ENCODE data around the gene MSRB2.

MSRB2 gene

DNA sequence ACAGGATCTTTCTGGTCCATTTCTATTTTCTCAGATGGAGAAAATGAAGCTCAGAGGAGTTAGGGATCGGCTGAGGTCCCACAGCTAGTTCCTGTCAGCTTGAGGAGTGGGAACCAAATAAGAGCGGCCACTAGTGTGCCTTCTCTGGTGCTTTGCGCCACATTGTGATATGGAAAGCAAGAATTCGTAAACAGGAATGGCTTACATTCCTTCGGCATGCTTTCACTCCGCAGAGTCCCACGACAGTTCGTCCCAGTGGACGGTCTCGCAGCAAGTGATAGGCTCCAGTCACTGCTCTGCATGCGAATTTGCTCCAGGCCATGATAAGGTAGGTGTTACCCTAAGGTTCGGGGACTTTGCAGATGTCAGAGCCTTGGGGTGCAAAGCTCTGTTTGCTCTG, 55.2 kb downstream of the MSRB2 start:
- H3K4me3 ChIP-seq (ENCODE audit: low read length): no peak overlapping the region
- no peaks in the 10 kb centered on the region for H3K4me1 ChIP-seq (ENCODE audit: control insufficient read depth, low read length)
- no peaks in the 10 kb centered on the region for H3K79me2 ChIP-seq (ENCODE audit: control insufficient read depth, low read length)
- no peak for TF ChIP-seq EZH2phosphoT487 (IDR thresholded peaks at IDR 0.05; ENCODE audit: borderline replicate concordance, low read length)
- TF ChIP-seq, protein P1, sequence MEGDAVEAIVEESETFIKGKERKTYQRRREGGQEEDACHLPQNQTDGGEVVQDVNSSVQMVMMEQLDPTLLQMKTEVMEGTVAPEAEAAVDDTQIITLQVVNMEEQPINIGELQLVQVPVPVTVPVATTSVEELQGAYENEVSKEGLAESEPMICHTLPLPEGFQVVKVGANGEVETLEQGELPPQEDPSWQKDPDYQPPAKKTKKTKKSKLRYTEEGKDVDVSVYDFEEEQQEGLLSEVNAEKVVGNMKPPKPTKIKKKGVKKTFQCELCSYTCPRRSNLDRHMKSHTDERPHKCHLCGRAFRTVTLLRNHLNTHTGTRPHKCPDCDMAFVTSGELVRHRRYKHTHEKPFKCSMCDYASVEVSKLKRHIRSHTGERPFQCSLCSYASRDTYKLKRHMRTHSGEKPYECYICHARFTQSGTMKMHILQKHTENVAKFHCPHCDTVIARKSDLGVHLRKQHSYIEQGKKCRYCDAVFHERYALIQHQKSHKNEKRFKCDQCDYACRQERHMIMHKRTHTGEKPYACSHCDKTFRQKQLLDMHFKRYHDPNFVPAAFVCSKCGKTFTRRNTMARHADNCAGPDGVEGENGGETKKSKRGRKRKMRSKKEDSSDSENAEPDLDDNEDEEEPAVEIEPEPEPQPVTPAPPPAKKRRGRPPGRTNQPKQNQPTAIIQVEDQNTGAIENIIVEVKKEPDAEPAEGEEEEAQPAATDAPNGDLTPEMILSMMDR (IDR thresholded peaks at IDR 0.05; ENCODE audit: low read depth, low read length, poor library complexity, severe bottlenecking): no peak
- no peak overlapping the region for H3K4me2 ChIP-seq (ENCODE audit: low read length)
- no peaks in the 10 kb centered on the region for H3K27me3 ChIP-seq (ENCODE audit: control insufficient read depth, low read length)
- H3K9me2 ChIP-seq (replicated peaks; ENCODE audit: control insufficient read depth, low read length): no peaks in the 10 kb centered on the region
- no peak overlapping the region for H3K27ac ChIP-seq (ENCODE audit: low read depth, low read length)
- no peaks in the 10 kb centered on the region for H3K9me3 ChIP-seq (ENCODE audit: control insufficient read depth, insufficient read depth, low read length)
- no peaks in the 10 kb centered on the region for H4K20me1 ChIP-seq (ENCODE audit: control insufficient read depth, insufficient read depth, low read depth, low read length)
- no peaks in the 10 kb centered on the region for H3F3A ChIP-seq (ENCODE audit: control insufficient read depth, insufficient read depth)
- no peaks in the 10 kb centered on the region for H3K36me3 ChIP-seq (ENCODE audit: control insufficient read depth, low read length)

DNA sequence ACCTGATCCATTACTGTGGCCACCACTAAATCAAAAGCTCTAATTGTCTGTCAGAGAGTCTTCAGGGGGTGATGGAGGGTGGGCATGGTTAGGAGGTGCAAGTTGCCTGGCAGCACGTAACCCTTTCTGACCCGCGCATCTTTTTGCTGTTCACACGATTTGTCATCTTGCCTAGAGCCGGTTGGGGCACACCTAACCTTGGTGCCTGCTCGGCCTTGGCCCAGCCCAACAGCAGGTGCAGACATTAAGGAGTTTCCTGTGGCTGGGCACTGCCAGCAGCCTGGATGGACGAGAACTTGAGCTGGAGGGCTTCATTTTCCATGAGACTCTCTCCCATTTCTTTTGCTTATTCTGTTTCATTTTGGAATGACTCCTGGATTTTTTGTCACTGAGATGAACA, 55.7 kb downstream of the MSRB2 start:
- peaks cover 3% of the 10 kb centered on the region; the same call in 1 of the 2 replicates for H3K27me3 ChIP-seq (ENCODE audit: control insufficient read depth, low read length)
- H4K20me1 ChIP-seq (ENCODE audit: control insufficient read depth, insufficient read depth, low read depth, low read length): no peaks in the 10 kb centered on the region
- H3K27ac ChIP-seq (ENCODE audit: low read depth, low read length): no peak overlapping the region
- no peaks in the 10 kb centered on the region for H3K36me3 ChIP-seq (ENCODE audit: control insufficient read depth, low read length)
- H3F3A ChIP-seq (ENCODE audit: control insufficient read depth, insufficient read depth): no peaks in the 10 kb centered on the region
- no peaks in the 10 kb centered on the region for H3K4me1 ChIP-seq (ENCODE audit: control insufficient read depth, low read length)
- TF ChIP-seq, protein P1 (IDR thresholded peaks at IDR 0.05; ENCODE audit: low read depth, low read length, poor library complexity, severe bottlenecking): no peak
- no peak for TF ChIP-seq EZH2phosphoT487 (IDR thresholded peaks at IDR 0.05; ENCODE audit: borderline replicate concordance, low read length)
- H3K9me2 ChIP-seq (replicated peaks; ENCODE audit: control insufficient read depth, low read length): no peaks in the 10 kb centered on the region
- H3K4me2 ChIP-seq (ENCODE audit: low read length): no peak overlapping the region
- H3K9me3 ChIP-seq (ENCODE audit: control insufficient read depth, insufficient read depth, low read length): no peaks in the 10 kb centered on the region
- H3K4me3 ChIP-seq (ENCODE audit: low read length): no peak overlapping the region
- no peaks in the 10 kb centered on the region for H3K79me2 ChIP-seq (ENCODE audit: control insufficient read depth, low read length)

GRCh38 chr10:23155169-23155568, 59.8 kb downstream of the MSRB2 start:
- Histone ChIP-seq H3K9me2 (replicated peaks; ENCODE audit: control insufficient read depth, low read length) (no peaks in the 10 kb centered on the region), H3K4me2 (ENCODE audit: low read length) (no peak overlapping the region), H3K36me3 (ENCODE audit: control insufficient read depth, low read length) (no peaks in the 10 kb centered on the region), H3K4me1 (ENCODE audit: control insufficient read depth, low read length) (peaks cover 19% of the 10 kb centered on the region), H3K27me3 (ENCODE audit: control insufficient read depth, low read length) (peaks cover 6% of the 10 kb centered on the region), H3K27ac (ENCODE audit: low read depth, low read length) (no peak overlapping the region), H3K79me2 (ENCODE audit: control insufficient read depth, low read length) (no peaks in the 10 kb centered on the region), H3K4me3 (ENCODE audit: low read length) (no peak overlapping the region), H3K9me3 (ENCODE audit: control insufficient read depth, insufficient read depth, low read length) (no peaks in the 10 kb centered on the region), H4K20me1 (ENCODE audit: control insufficient read depth, insufficient read depth, low read depth, low read length) (no peaks in the 10 kb centered on the region), H3F3A (ENCODE audit: control insufficient read depth, insufficient read depth) (no peaks in the 10 kb centered on the region)
- TF ChIP-seq, protein P1 (IDR thresholded peaks at IDR 0.05; ENCODE audit: low read depth, low read length, poor library complexity, severe bottlenecking): no peak
- TF ChIP-seq EZH2phosphoT487 (IDR thresholded peaks at IDR 0.05; ENCODE audit: borderline replicate concordance, low read length): no peak
